Astrocyte (in vitro differentiated cells and primary cell): ENCODE data around the gene NDUFB6. TPM values are rescaled to one million over a fixed set of nuclear protein-coding genes. Genes with fewer than 3 reads are reported as not detected.
A peak's percentile ranks its signal among the peaks of the same experiment; 100 is the strongest.

Experiments used
- DNase-seq: peaks from one replicate; pipeline ENCODE4 v3.0.0-alpha.2; 2010; ENCODE audit warnings: low read depth
- FAIRE-seq: peaks from 2 replicates; lab custom pipeline; 2011; peaks lifted over from hg19 to GRCh38; lab: Jason Lieb, UNC
- H2AFZ ChIP-seq: 2 replicates; pipeline ENCODE4 v1.6.0; 2012; ENCODE audit warnings: low read depth, low read length, inconsistent platforms
- H3K27ac ChIP-seq: 2 replicates; pipeline ENCODE4 v1.5.1; 2011; ENCODE audit warnings: low read depth, low read length, inconsistent platforms
- H3K27me3 ChIP-seq: 2 replicates; pipeline ENCODE4 v1.6.0; 2011; ENCODE audit warnings: low read length, inconsistent platforms; ENCODE audit not compliant: insufficient read depth
- H3K36me3 ChIP-seq: 2 replicates; pipeline ENCODE4 v1.5.1; 2011; ENCODE audit warnings: low read length, inconsistent platforms; ENCODE audit not compliant: insufficient read depth
- H3K4me1 ChIP-seq: 2 replicates; pipeline ENCODE4 v1.5.1; 2011; ENCODE audit warnings: low read length, inconsistent platforms; ENCODE audit not compliant: insufficient read depth
- H3K4me2 ChIP-seq: 2 replicates; pipeline ENCODE4 v1.6.0; 2012; ENCODE audit warnings: low read length, inconsistent platforms
- H3K4me3 ChIP-seq: 2 replicates; pipeline ENCODE4 v1.5.1; 2011; ENCODE audit warnings: low read depth, mild to moderate bottlenecking, low read length, inconsistent platforms; ENCODE audit not compliant: insufficient read depth
- H3K79me2 ChIP-seq: 2 replicates; pipeline ENCODE4 v1.6.0; 2012; ENCODE audit warnings: mild to moderate bottlenecking, low read length, inconsistent platforms; ENCODE audit not compliant: insufficient read depth
- H3K9ac ChIP-seq: 2 replicates; pipeline ENCODE4 v1.6.0; 2012; ENCODE audit warnings: mild to moderate bottlenecking, low read length, inconsistent platforms
- H3K9me3 ChIP-seq: 2 replicates; pipeline ENCODE4 v1.5.1; 2012; ENCODE audit warnings: low read depth, mild to moderate bottlenecking, low read length, inconsistent platforms; ENCODE audit not compliant: insufficient read depth
- H4K20me1 ChIP-seq: 2 replicates; pipeline ENCODE4 v1.6.0; 2012; ENCODE audit warnings: low read length, inconsistent platforms; ENCODE audit not compliant: insufficient read depth
- H3K27ac Mint-ChIP-seq: one replicate; pipeline ENCODE4 v1.8.0; 2021; ENCODE audit warnings: mild to moderate bottlenecking, mixed read lengths; ENCODE audit not compliant: unreplicated experiment
- H3K27me3 Mint-ChIP-seq: one replicate; pipeline ENCODE4 v1.8.0; 2021; ENCODE audit warnings: low read depth, mixed read lengths; ENCODE audit not compliant: unreplicated experiment
- H3K36me3 Mint-ChIP-seq: one replicate; pipeline ENCODE4 v1.8.0; 2021; ENCODE audit warnings: low read depth, mixed read lengths; ENCODE audit not compliant: unreplicated experiment
- H3K4me1 Mint-ChIP-seq: one replicate; pipeline ENCODE4 v1.8.0; 2021; ENCODE audit warnings: low read depth, mixed read lengths; ENCODE audit not compliant: unreplicated experiment
- H3K4me3 Mint-ChIP-seq: one replicate; pipeline ENCODE4 v1.8.0; 2021; ENCODE audit warnings: mild to moderate bottlenecking, moderate library complexity, mixed read lengths; ENCODE audit not compliant: unreplicated experiment
- H3K9me3 Mint-ChIP-seq: one replicate; pipeline ENCODE4 v1.8.0; 2021; ENCODE audit warnings: mild to moderate bottlenecking, mixed read lengths; ENCODE audit not compliant: unreplicated experiment
- CTCF ChIP-seq: IDR thresholded peaks from 2 replicates; pipeline ENCODE4 v1.5.1; 2011; ENCODE audit warnings: low read depth, mild to moderate bottlenecking, inconsistent platforms, low read length, moderate library complexity; ENCODE audit not compliant: insufficient read depth
- EZH2 ChIP-seq: IDR thresholded peaks from 2 replicates; pipeline ENCODE4 v1.6.1; 2012; ENCODE audit warnings: mild to moderate bottlenecking, low read length, inconsistent platforms; ENCODE audit not compliant: insufficient read depth
- total RNA-seq: library from RNA; stranded (reverse); gene quantifications from 2 replicates; pipeline ENCODE4 v1.2.1, GENCODE V29; 2021

The NDUFB6 gene
- total RNA-seq, 1 donor from 2014 or later, result 56.7 TPM

DNA sequence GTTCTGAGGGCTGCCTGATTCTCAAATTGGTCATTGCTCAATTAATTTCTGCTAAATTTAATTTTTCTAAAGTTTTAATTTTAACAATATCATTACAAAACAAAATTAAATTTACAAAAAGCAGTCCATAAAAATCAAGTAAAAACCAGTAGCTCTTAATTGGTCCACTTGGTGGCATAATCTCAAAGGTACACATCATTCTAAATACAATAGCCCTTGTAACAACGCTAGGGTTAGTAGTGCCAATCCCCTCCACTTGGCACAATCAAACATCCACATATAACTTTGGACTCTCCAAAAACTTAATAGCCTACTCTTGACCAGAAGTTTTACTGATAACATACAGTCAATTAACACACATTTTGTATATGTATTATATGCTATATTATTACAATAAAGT is 1.9 kb upstream of the NDUFB6 start:
- peaks cover 32% of the 10 kb centered on the region for H3K79me2 ChIP-seq
- H3K27me3 Mint-ChIP-seq, result no peaks in the 10 kb centered on the region
- peaks cover 10% of the 10 kb centered on the region for H3K4me1 ChIP-seq
- no peaks in the 10 kb centered on the region for H3K9me3 ChIP-seq
- no peak for DNase-seq
- H3K4me3 Mint-ChIP-seq, result no peak overlapping the region
- peaks cover 6% of the 10 kb centered on the region for H4K20me1 ChIP-seq
- no peaks in the 10 kb centered on the region for H3K9me3 Mint-ChIP-seq
- no peak for TF ChIP-seq EZH2
- no peak for TF ChIP-seq CTCF
- no peak overlapping the region for H3K4me3 ChIP-seq
- H3K27me3 ChIP-seq, result peaks cover 2% of the 10 kb centered on the region
- no peak overlapping the region for H3K4me2 ChIP-seq
- H2AFZ ChIP-seq, result no peak overlapping the region
- H3K9ac ChIP-seq, result no peak overlapping the region
- no peak overlapping the region for H3K27ac ChIP-seq
- H3K4me1 Mint-ChIP-seq, result peaks cover 5% of the 10 kb centered on the region
- FAIRE-seq, result no peak
- no peaks in the 10 kb centered on the region for H3K36me3 Mint-ChIP-seq
- no peaks in the 10 kb centered on the region for H3K36me3 ChIP-seq
- no peak overlapping the region for H3K27ac Mint-ChIP-seq

DNA sequence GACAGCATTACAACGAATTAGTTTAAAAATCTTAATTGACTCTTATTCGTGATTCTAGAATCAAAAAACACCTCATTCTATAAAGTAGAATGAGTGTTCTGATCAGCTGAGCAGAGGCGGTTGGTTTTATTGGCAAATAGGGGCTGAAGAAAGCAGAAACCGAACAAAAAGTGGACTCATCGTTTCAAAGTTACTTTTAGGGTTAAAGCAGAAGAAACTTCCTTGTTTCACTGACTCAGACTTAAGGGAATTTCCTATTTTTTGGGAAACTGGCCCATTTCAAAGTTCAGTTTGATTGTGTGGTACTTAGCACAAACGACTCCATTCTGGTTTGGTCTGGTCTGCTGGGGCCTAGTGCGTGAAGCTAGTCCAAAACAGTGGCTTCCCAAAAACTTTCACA is 862 bp upstream of the NDUFB6 start:
- peaks cover 10% of the 10 kb centered on the region for H3K4me1 ChIP-seq
- H3K4me3 ChIP-seq, result no peak overlapping the region
- FAIRE-seq (no peak), DNase-seq (no peak)
- H4K20me1 ChIP-seq, result peaks cover 6% of the 10 kb centered on the region
- TF ChIP-seq EZH2, result no peak
- TF ChIP-seq CTCF, result no peak
- H2AFZ ChIP-seq, result peak overlapping the region; percentile 93
- no peaks in the 10 kb centered on the region for H3K27me3 Mint-ChIP-seq
- no peaks in the 10 kb centered on the region for H3K36me3 Mint-ChIP-seq
- peaks cover 2% of the 10 kb centered on the region for H3K27me3 ChIP-seq
- H3K4me1 Mint-ChIP-seq, result peaks cover 5% of the 10 kb centered on the region
- peak overlapping the region; percentile 90 for H3K4me2 ChIP-seq
- H3K36me3 ChIP-seq, result no peaks in the 10 kb centered on the region
- H3K9me3 Mint-ChIP-seq, result no peaks in the 10 kb centered on the region
- H3K79me2 ChIP-seq, result peaks cover 40% of the 10 kb centered on the region
- H3K27ac ChIP-seq, result no peak overlapping the region
- peak overlapping the region; percentile 98 for H3K4me3 Mint-ChIP-seq
- no peaks in the 10 kb centered on the region for H3K9me3 ChIP-seq
- H3K27ac Mint-ChIP-seq, result peak overlapping the region; percentile 27
- no peak overlapping the region for H3K9ac ChIP-seq

DNA sequence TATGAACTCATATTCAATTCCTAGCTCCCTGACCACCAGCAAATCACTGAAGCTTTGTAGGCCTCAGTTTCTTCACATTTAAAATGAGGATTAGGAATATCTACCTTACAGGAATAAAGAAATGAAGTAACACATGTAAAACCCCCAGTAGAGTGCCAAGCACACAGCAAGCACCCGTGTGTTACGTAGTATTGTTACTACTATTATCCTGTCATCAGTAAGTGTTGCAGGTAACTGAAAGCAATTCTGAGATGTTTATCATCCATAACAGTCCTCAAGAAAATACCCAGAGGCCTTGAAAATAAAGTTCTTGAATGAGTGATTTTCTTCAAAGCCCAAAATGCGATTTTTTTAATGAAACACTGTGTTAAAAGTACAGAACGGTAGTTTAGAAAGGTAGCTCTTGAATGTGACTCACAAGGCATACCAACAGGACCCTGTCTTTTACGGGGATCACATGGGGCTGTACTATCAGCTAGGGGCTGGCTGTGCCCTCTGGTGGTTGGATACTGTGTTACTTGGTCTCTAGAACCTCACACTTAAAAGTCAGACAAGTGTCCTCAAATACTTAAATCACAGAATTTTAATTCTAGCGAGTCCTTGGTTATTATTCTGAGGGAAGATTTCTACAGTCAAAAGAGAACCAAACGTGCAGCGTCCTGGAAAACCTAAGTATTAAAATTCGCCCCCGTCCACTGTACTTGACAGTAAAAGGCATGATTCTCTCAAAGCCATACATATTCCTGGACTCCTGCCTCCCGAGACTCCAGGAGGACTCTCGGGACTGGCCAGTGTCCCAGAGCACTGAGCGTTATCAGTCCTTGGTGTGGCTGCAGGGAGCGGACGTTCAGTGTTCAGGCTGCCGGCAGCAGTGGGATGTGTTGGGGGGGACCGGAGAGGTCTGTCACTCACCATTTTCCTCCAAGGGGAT is 725 bp downstream of the NDUFB6 start:
- Histone ChIP-seq H3K27me3 (no peaks in the 10 kb centered on the region), H3K9ac (peak overlapping the region; percentile 92), H3K79me2 (peaks cover 45% of the 10 kb centered on the region), H3K4me3 (peak overlapping the region; percentile 96), H3K27ac (peak overlapping the region; percentile 63), H4K20me1 (peaks cover 6% of the 10 kb centered on the region), H3K36me3 (peaks cover 2% of the 10 kb centered on the region), H2AFZ (peak overlapping the region; percentile 93), H3K4me2 (peak overlapping the region; percentile 90), H3K9me3 (no peaks in the 10 kb centered on the region), H3K4me1 (peaks cover 10% of the 10 kb centered on the region)
- DNase-seq, result peak; percentile 68
- H3K36me3 Mint-ChIP-seq, result peaks cover 3% of the 10 kb centered on the region
- H3K27me3 Mint-ChIP-seq, result no peaks in the 10 kb centered on the region
- TF ChIP-seq CTCF, result peak; percentile 86
- no peak for TF ChIP-seq EZH2
- H3K9me3 Mint-ChIP-seq, result no peaks in the 10 kb centered on the region
- peaks cover 5% of the 10 kb centered on the region for H3K4me1 Mint-ChIP-seq
- H3K4me3 Mint-ChIP-seq, result peak overlapping the region; percentile 98
- peak; percentile 78 for FAIRE-seq
- H3K27ac Mint-ChIP-seq, result peak overlapping the region; percentile 94
